IMR-90 (cell line): ENCODE data around the gene MSS51.

ENCODE experiments used
- BHLHE40 ChIP-seq: fragments of 150-350 bp; IDR thresholded peaks from 2 replicates; pipeline ENCODE4 v1.6.1; 2016; ENCODE audit warnings: mild to moderate bottlenecking, low read depth, low read length
- CEBPB ChIP-seq: IDR thresholded peaks from 2 replicates; pipeline ENCODE4 v1.6.1; 2012; ENCODE audit warnings: low read depth, low read length, improper control_type of control experiment
- FOS ChIP-seq: fragments of 150-350 bp; IDR thresholded peaks from 2 replicates; pipeline ENCODE4 v1.6.1; 2016; ENCODE audit warnings: low read depth, low read length
- NFE2L2 ChIP-seq: fragments of 150-350 bp; IDR thresholded peaks from 2 replicates; pipeline ENCODE4 v1.6.1; 2016; ENCODE audit warnings: low read depth, mild to moderate bottlenecking, low read length
- POLR2A ChIP-seq: IDR thresholded peaks from 2 replicates; pipeline ENCODE4 v1.6.1; 2012; ENCODE audit warnings: mild to moderate bottlenecking, low read depth, low read length
- RFX5 ChIP-seq: IDR thresholded peaks from 2 replicates; pipeline ENCODE4 v1.8.0; 2012; ENCODE audit warnings: low read depth, mild to moderate bottlenecking, low read length, moderate library complexity
- SMC3 ChIP-seq: fragments of 150-350 bp; IDR thresholded peaks from 2 replicates; pipeline ENCODE4 v1.6.1; 2016; ENCODE audit warnings: low read depth, mild to moderate bottlenecking, antibody characterized with exemption, low read length, moderate library complexity
- TF ChIP-seq, protein P1 (sequence below): conservative IDR thresholded peaks from 2 replicates; pipeline ENCODE4 v1.5.1; 2012; ENCODE audit warnings: mild to moderate bottlenecking, low read depth, low read length, improper control_type of control experiment
- TF ChIP-seq, protein P2 (sequence below): fragments of 150-350 bp; IDR thresholded peaks from 2 replicates; pipeline ENCODE4 v1.6.1; 2017; ENCODE audit warnings: mild to moderate bottlenecking, antibody characterized with exemption, low read length, low read depth

DNA sequence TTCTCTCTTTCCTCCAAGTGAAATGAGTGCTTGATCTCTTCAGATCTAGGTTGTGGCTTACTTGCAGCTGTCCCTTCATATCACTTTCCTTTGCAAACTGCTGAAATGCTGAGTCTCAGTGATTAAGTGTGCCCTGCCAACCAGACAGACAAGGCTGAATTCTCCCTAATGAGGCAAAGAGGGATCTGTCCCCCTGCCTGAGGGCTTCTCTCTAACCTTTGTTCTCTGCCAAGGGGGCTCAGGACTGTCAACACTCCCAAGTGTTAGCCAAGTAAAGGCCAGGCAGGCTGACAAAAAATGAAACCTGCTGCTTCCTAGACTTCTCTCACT lies at the start of gene MSS51:
- TF ChIP-seq, protein P1, sequence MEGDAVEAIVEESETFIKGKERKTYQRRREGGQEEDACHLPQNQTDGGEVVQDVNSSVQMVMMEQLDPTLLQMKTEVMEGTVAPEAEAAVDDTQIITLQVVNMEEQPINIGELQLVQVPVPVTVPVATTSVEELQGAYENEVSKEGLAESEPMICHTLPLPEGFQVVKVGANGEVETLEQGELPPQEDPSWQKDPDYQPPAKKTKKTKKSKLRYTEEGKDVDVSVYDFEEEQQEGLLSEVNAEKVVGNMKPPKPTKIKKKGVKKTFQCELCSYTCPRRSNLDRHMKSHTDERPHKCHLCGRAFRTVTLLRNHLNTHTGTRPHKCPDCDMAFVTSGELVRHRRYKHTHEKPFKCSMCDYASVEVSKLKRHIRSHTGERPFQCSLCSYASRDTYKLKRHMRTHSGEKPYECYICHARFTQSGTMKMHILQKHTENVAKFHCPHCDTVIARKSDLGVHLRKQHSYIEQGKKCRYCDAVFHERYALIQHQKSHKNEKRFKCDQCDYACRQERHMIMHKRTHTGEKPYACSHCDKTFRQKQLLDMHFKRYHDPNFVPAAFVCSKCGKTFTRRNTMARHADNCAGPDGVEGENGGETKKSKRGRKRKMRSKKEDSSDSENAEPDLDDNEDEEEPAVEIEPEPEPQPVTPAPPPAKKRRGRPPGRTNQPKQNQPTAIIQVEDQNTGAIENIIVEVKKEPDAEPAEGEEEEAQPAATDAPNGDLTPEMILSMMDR = no peak
- TF ChIP-seq, protein P2, sequence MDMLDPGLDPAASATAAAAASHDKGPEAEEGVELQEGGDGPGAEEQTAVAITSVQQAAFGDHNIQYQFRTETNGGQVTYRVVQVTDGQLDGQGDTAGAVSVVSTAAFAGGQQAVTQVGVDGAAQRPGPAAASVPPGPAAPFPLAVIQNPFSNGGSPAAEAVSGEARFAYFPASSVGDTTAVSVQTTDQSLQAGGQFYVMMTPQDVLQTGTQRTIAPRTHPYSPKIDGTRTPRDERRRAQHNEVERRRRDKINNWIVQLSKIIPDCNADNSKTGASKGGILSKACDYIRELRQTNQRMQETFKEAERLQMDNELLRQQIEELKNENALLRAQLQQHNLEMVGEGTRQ = no peak
- no peak for TF ChIP-seq BHLHE40
- no peak for TF ChIP-seq CEBPB
- TF ChIP-seq POLR2A = no peak
- TF ChIP-seq SMC3 = no peak
- TF ChIP-seq RFX5 = no peak
- TF ChIP-seq FOS = no peak
- TF ChIP-seq NFE2L2 = no peak
